HCT116 (cell line): ENCODE data around the gene SLC12A7. TPM values are rescaled to one million over a fixed set of nuclear protein-coding genes. Genes with fewer than 3 reads are reported as not detected.

Experiments
- ATAC-seq: fragments of 200-7000 bp; cut with Tn5 transposase; 2 replicates; pipeline ENCODE4 v1.9.1; 2020; ENCODE audit warnings: mild to moderate bottlenecking, moderate library complexity
- BruUV-seq: library from RNA; stranded (reverse); fragments of 400-500 nt; replicated peaks from 2 replicates; lab custom pipeline; 2021; lab: Mats Ljungman, UMichigan
- CTCF ChIA-PET: fragments of 300-600 bp; sonication (Branson Sonifier 250); formaldehyde crosslinking; loops from one replicate; lab custom pipeline; 2021; ENCODE audit warnings: antibody characterized with exemption; lab: Charles Lee
- POLR2A ChIA-PET: fragments of 300-600, 350-600 bp; sonication (Branson Sonifier 250); formaldehyde crosslinking; loops from one replicate; lab custom pipeline; 2021; ENCODE audit warnings: antibody characterized with exemption; lab: Charles Lee
- RAD21 ChIA-PET, 2 experiments: fragments of 300-600 bp; sonication (Branson Sonifier 250); formaldehyde crosslinking; loops; one replicate each; lab custom pipeline; 2023; ENCODE audit warnings: low total read pairs in 2 of 2; ENCODE audit not compliant: uncharacterized antibody in 2 of 2, unreplicated experiment in 2 of 2, low non-redundant PET in 1 of 2; lab: Charles Lee
- DNase-seq: peaks from one replicate; pipeline ENCODE4 v3.0.0-alpha.2; 2010; ENCODE audit warnings: low read depth, low spot score
- H2AFZ ChIP-seq: fragments of 200-600 bp; shearing (Covaris generic), sonication (generic); 2 replicates; pipeline ENCODE4 v1.6.1; 2017; ENCODE audit warnings: low read depth, mixed run types, mixed read lengths, antibody characterized with exemption, low read length; ENCODE audit not compliant: poor library complexity, severe bottlenecking
- H3K27ac ChIP-seq: 2 replicates; pipeline ENCODE4 v1.5.1; 2012; ENCODE audit warnings: low read depth, low read length
- H3K27me3 ChIP-seq: fragments of 200-600 bp; sonication (generic); 2 replicates; pipeline ENCODE4 v1.6.1; 2016; ENCODE audit warnings: mixed run types, low read length, mixed read lengths; ENCODE audit not compliant: insufficient read depth
- H3K36me3 ChIP-seq, 2 experiments: fragments of 200-500 bp in 1 of 2; fragments of 200-600 bp in 1 of 2; sonication (Bioruptor generic) in 1 of 2; sonication (generic) in 1 of 2; 2 replicates each; pipeline versions ENCODE4 v1.5.1 to v1.6.1; 2014 to 2016; ENCODE audit warnings: low read length in 2 of 2, inconsistent platforms in 1 of 2, mixed read lengths in 1 of 2, mixed run types in 1 of 2; ENCODE audit not compliant: insufficient read depth in 2 of 2, control insufficient read depth in 1 of 2
- H3K4me1 ChIP-seq, 2 experiments: fragments of 200-600 bp in 1 of 2; sonication (generic) in 1 of 2; 2 replicates each; pipeline versions ENCODE4 v1.5.1 to v1.6.1; 2012 to 2017; ENCODE audit warnings: low read length in 2 of 2, inconsistent platforms in 1 of 2, mild to moderate bottlenecking in 1 of 2, mixed read lengths in 1 of 2, mixed run types in 1 of 2, moderate library complexity in 1 of 2; ENCODE audit not compliant: insufficient read depth in 2 of 2, control insufficient read depth in 1 of 2
- H3K4me2 ChIP-seq: fragments of 200-600 bp; sonication (generic); 2 replicates; pipeline ENCODE4 v1.6.1; 2017; ENCODE audit warnings: mixed run types, low read length, mixed read lengths
- H3K4me3 ChIP-seq, 2 experiments: fragments of 200-600 bp in 1 of 2; sonication (generic) in 1 of 2; replicated peaks in 1 of 2; 2 replicates each; pipeline ENCODE4 v1.5.1; 2011 to 2016; ENCODE audit warnings: low read length in 2 of 2, control low read depth in 1 of 2, low read depth in 1 of 2, mild to moderate bottlenecking in 1 of 2, mixed read lengths in 1 of 2, mixed run types in 1 of 2
- H3K79me2 ChIP-seq: fragments of 200-600 bp; sonication (generic); 2 replicates; pipeline ENCODE4 v1.6.1; 2017; ENCODE audit warnings: mild to moderate bottlenecking, mixed run types, low read length, moderate library complexity, mixed read lengths; ENCODE audit not compliant: insufficient read depth
- H3K9ac ChIP-seq: fragments of 200-600 bp; sonication (generic); 2 replicates; pipeline ENCODE4 v1.6.1; 2016; ENCODE audit warnings: low read length, mixed read lengths
- H3K9me2 ChIP-seq: fragments of 200-600 bp; sonication (generic), shearing (Covaris generic); 2 replicates; pipeline ENCODE4 v1.6.1; 2017; ENCODE audit warnings: mixed run types, mild to moderate bottlenecking, moderate library complexity; ENCODE audit not compliant: insufficient read depth
- H3K9me3 ChIP-seq, 2 experiments: fragments of 200-500 bp in 1 of 2; fragments of 200-600 bp in 1 of 2; sonication (Bioruptor generic) in 1 of 2; sonication (generic) in 1 of 2; 2 replicates each; pipeline ENCODE4 v1.6.1; 2014 to 2017; ENCODE audit warnings: low read length in 2 of 2, mixed read lengths in 2 of 2, inconsistent platforms in 1 of 2, low read depth in 1 of 2, mild to moderate bottlenecking in 1 of 2, mixed run types in 1 of 2, moderate library complexity in 1 of 2; ENCODE audit not compliant: control insufficient read depth in 1 of 2, insufficient read depth in 1 of 2
- H4K20me1 ChIP-seq: fragments of 200-600 bp; sonication (generic), shearing (Covaris generic); 2 replicates; pipeline ENCODE4 v1.6.1; 2017; ENCODE audit warnings: mixed run types, mild to moderate bottlenecking, moderate library complexity; ENCODE audit not compliant: insufficient read depth
- CBX3 ChIP-seq: IDR thresholded peaks from 2 replicates; pipeline ENCODE4 v1.6.1; 2012; ENCODE audit warnings: low read depth
- CEBPB ChIP-seq: IDR thresholded peaks from 2 replicates; pipeline ENCODE4 v1.6.1; 2012; ENCODE audit warnings: low read depth
- EGR1 ChIP-seq: IDR thresholded peaks from 2 replicates; pipeline ENCODE4 v1.6.1; 2012; ENCODE audit warnings: low read depth
- EZH2 ChIP-seq: fragments of 200-600 bp; sonication (generic); IDR thresholded peaks from 2 replicates; pipeline ENCODE4 v1.6.1; 2017; ENCODE audit warnings: antibody characterized with exemption, mixed run types
- EZH2phosphoT487 ChIP-seq: fragments of 200-600 bp; IDR thresholded peaks from 2 replicates; pipeline ENCODE4 v1.6.1; 2018; ENCODE audit warnings: antibody characterized with exemption, borderline replicate concordance
- JUND ChIP-seq: IDR thresholded peaks from 2 replicates; pipeline ENCODE4 v1.6.1; 2012
- SIN3A ChIP-seq: IDR thresholded peaks from 2 replicates; pipeline ENCODE4 v1.6.1; 2012; ENCODE audit warnings: low read depth
- SP1 ChIP-seq: IDR thresholded peaks from 2 replicates; pipeline ENCODE4 v1.6.1; 2012; ENCODE audit warnings: low read depth
- intact Hi-C: fragments of 100-400 bp; cut with micrococcal nuclease; formaldehyde crosslinking; loops from 2 replicates; pipeline ENCODE4 v1.10.0; 2022
- total RNA-seq: library from RNA; stranded (reverse); gene quantifications from one replicate; pipeline ENCODE4 v1.2.1, GENCODE V29; 2021; ENCODE audit not compliant: unreplicated experiment
- TF ChIP-seq, protein P1 (sequence below): IDR thresholded peaks from 2 replicates; pipeline ENCODE4 v1.6.1; 2012
- TF ChIP-seq, protein P2 (sequence below): IDR thresholded peaks from 2 replicates; pipeline ENCODE4 v1.6.1; 2011; ENCODE audit warnings: mild to moderate bottlenecking, low read length, moderate library complexity; ENCODE audit not compliant: insufficient replicate concordance; ENCODE audit errors: extremely low read depth

Gene SLC12A7
- total RNA-seq, 1 experiment from 2014 or later = 29.6 TPM

DNA sequence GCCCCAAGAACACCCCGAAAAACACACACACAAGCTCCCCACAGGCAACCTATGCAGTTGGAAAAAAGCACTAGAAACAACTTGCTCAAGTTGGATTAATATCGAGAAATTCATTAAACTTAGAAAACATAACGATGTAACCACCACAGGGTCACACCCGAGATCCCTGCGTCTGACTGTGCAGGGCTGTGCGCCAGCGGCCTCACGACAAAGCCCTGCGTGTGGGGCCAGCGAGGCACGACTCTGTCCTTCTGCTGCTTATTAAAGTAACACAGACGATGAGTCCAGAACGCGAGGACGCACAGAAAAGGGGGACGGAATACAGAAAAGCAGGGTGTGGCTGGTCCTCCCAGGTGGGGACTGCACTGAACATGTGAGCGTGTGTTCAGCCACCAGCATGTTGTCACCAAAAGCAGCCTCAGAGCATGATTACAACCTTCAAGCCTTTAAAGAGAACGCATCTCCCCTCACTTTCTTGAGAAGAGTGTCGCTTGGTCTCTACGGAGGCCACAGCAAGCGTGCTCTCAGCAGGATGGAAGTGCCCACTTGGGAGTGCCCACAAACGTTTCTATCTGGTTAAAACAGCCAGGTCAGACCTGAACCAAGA lies 14.4 kb downstream of the SLC12A7 start:
- Histone ChIP-seq H3K27ac (no peak overlapping the region), H3K36me3 (peaks cover 3 to 4% of the 10 kb centered on the region in 2 experiments; a peak in 1 of 4 replicates), H3K4me1 (no peaks in the 10 kb centered on the region), H3K4me3 (no peak overlapping the region), H3K9me2 (no peaks in the 10 kb centered on the region), H3K4me2 (no peak overlapping the region), H2AFZ (no peak overlapping the region), H3K9ac (no peak overlapping the region), H3K79me2 (no peaks in the 10 kb centered on the region; the same call in 1 of the 2 replicates), H3K27me3 (no peaks in the 10 kb centered on the region), H3K9me3 (no peaks in the 10 kb centered on the region), H4K20me1 (no peaks in the 10 kb centered on the region)
- BruUV-seq = no TSS peak
- intact Hi-C loops = no loop called here
- ATAC-seq (no peak), DNase-seq (no peak)
- ChIA-PET RAD21 (no interaction called here), POLR2A (no interaction called here), CTCF (no interaction called here)
- no peak for TF ChIP-seq EZH2phosphoT487
- no peak for TF ChIP-seq SP1
- TF ChIP-seq EGR1 = no peak
- TF ChIP-seq EZH2 = no peak
- TF ChIP-seq, protein P1, sequence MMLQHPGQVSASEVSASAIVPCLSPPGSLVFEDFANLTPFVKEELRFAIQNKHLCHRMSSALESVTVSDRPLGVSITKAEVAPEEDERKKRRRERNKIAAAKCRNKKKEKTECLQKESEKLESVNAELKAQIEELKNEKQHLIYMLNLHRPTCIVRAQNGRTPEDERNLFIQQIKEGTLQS = no peak
- TF ChIP-seq, protein P2, sequence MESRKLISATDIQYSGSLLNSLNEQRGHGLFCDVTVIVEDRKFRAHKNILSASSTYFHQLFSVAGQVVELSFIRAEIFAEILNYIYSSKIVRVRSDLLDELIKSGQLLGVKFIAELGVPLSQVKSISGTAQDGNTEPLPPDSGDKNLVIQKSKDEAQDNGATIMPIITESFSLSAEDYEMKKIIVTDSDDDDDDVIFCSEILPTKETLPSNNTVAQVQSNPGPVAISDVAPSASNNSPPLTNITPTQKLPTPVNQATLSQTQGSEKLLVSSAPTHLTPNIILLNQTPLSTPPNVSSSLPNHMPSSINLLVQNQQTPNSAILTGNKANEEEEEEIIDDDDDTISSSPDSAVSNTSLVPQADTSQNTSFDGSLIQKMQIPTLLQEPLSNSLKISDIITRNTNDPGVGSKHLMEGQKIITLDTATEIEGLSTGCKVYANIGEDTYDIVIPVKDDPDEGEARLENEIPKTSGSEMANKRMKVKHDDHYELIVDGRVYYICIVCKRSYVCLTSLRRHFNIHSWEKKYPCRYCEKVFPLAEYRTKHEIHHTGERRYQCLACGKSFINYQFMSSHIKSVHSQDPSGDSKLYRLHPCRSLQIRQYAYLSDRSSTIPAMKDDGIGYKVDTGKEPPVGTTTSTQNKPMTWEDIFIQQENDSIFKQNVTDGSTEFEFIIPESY = no peak
- no peak for TF ChIP-seq CEBPB
- no peak for TF ChIP-seq CBX3
- TF ChIP-seq SIN3A = no peak
- no peak for TF ChIP-seq JUND
